Stimulated activated memory B cell treated with anti-CD40 and anti-IgM and Interleukin-4, amounts not matched to agents 10 μg/mL and 1 μg/mL and 100 μg/mL, for 72 hours (primary cell): ENCODE measurements around the gene RNF182.

Experiments used
- ATAC-seq: fragments of 150-1000 bp; cut with Tn5 transposase; 2 replicates; pipeline ENCODE4 v1.10.0; 2021
- H3K27ac Mint-ChIP-seq: one replicate; pipeline ENCODE4 v1.8.0; 2022; ENCODE audit warnings: mild to moderate bottlenecking, mixed read lengths
- H3K27me3 Mint-ChIP-seq: one replicate; pipeline ENCODE4 v1.8.0; 2022; ENCODE audit warnings: mixed read lengths
- H3K36me3 Mint-ChIP-seq: one replicate; pipeline ENCODE4 v1.8.0; 2022; ENCODE audit warnings: mixed read lengths
- H3K4me1 Mint-ChIP-seq: one replicate; pipeline ENCODE4 v1.8.0; 2022; ENCODE audit warnings: mixed read lengths
- H3K4me3 Mint-ChIP-seq: one replicate; pipeline ENCODE4 v1.8.0; 2022; ENCODE audit warnings: mild to moderate bottlenecking, moderate library complexity, mixed read lengths
- H3K9me3 Mint-ChIP-seq: one replicate; pipeline ENCODE4 v1.8.0; 2022; ENCODE audit warnings: mixed read lengths

Gene RNF182

DNA sequence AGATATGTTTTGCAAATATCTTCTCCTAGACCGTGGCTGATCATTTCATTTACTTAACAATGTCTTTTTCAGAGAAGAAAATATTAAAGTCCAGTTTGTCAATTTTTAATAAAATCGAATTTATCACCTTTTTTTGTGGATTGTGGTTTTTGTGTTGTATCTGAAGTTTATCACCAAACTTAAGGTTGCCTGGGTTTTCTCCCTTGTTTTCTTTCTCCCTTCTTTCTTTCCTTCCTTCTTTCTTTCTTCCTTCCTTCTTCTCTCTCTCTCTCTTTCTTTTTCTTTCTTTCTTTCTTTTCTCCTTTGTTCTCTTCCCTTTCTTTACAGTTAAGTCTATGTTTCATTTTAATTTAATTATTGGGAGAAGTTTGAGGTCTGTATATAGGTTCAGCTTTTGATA lies 68.7 kb downstream of the RNF182 start:
- Mint-ChIP-seq H3K36me3 (no peaks in the 10 kb centered on the region), H3K27ac (no peak overlapping the region), H3K9me3 (peaks cover 2% of the 10 kb centered on the region), H3K4me1 (no peaks in the 10 kb centered on the region), H3K27me3 (peaks cover 44% of the 10 kb centered on the region), H3K4me3 (no peak overlapping the region)
- no peak for ATAC-seq

DNA sequence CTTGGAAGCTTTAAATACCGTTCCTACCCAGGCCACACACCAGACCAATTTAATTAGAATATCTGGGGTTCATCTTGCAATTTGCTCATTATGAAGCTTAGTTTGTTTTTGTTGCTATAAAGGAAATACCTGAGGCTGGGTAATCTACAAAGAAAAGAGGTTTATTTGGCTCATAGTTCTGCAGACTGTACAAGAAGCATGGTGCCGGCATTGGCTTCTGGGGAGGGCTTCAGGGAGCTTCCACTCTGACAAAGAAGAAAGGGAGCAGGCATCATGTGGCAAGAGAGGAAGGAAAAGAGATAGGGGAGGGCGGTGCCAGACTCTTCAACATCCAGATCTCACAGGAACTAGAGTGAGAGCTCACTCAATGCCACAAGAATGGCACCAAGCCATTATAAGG lies 73.6 kb downstream of the RNF182 start:
- H3K4me3 Mint-ChIP-seq: no peak overlapping the region
- no peak overlapping the region for H3K27ac Mint-ChIP-seq
- no peaks in the 10 kb centered on the region for H3K4me1 Mint-ChIP-seq
- H3K9me3 Mint-ChIP-seq: peaks cover 2% of the 10 kb centered on the region
- no peak for ATAC-seq
- H3K36me3 Mint-ChIP-seq: no peaks in the 10 kb centered on the region
- peaks cover 25% of the 10 kb centered on the region for H3K27me3 Mint-ChIP-seq

DNA sequence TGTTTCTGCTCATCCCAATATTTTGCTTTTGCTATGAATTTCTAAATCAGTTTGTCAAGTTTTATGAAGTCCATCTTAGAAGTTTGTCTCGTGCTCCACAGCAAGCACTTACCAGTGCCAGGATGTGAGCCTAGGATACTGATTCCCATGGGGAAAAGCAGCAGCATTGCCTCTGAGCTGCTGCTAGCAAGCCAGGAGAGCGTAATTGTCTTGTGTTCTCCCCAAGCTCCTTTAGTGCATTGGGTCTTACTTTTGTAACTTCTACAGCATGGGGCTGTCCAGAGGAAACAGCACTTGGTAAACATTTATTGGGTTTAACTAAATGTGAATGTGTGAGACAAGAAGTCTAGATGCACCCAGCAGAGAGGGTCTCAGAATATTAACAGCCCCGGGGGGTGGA lies 76.1 kb downstream of the RNF182 start:
- Mint-ChIP-seq H3K27me3 (peaks cover 3% of the 10 kb centered on the region), H3K27ac (no peak overlapping the region), H3K36me3 (no peaks in the 10 kb centered on the region), H3K4me3 (no peak overlapping the region), H3K9me3 (peaks cover 2% of the 10 kb centered on the region), H3K4me1 (no peaks in the 10 kb centered on the region)
- no peak for ATAC-seq

DNA sequence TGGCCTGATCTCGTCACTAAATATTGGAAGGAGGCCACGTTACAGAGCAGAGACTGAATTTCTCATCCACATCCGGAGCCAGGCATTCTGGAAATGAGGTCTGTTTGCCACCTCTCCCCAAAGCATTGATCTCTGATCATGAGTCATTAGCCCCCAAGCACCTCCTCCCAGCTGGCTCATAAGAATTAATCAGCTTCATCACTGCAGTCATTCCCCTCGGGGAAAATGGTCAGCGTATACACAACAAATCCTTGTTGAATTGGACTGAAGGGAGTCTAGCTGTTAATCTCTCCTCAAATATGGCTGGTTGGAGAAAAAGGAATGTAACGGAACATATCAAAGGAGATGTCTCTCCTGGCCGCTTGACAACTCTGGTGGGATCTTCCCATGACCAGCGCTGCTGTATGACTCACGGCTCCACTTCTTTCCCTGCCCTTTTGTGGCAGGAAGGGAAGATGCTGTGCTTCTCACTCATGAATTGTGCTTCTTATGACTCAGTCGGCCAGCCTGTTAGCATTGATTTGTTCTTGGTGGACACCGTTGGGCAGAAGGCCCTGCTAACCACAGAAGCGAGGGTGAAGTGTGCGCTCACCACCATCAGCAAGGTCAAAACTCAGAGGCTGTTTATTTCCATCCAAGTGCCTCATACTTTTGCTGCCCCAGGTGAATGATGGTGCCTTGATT lies 76.7 kb downstream of the RNF182 start:
- no peak for ATAC-seq
- H3K4me3 Mint-ChIP-seq: no peak overlapping the region
- H3K27ac Mint-ChIP-seq: no peak overlapping the region
- peaks cover 2% of the 10 kb centered on the region for H3K9me3 Mint-ChIP-seq
- peaks cover 3% of the 10 kb centered on the region for H3K27me3 Mint-ChIP-seq
- H3K4me1 Mint-ChIP-seq: no peaks in the 10 kb centered on the region
- H3K36me3 Mint-ChIP-seq: no peaks in the 10 kb centered on the region

DNA sequence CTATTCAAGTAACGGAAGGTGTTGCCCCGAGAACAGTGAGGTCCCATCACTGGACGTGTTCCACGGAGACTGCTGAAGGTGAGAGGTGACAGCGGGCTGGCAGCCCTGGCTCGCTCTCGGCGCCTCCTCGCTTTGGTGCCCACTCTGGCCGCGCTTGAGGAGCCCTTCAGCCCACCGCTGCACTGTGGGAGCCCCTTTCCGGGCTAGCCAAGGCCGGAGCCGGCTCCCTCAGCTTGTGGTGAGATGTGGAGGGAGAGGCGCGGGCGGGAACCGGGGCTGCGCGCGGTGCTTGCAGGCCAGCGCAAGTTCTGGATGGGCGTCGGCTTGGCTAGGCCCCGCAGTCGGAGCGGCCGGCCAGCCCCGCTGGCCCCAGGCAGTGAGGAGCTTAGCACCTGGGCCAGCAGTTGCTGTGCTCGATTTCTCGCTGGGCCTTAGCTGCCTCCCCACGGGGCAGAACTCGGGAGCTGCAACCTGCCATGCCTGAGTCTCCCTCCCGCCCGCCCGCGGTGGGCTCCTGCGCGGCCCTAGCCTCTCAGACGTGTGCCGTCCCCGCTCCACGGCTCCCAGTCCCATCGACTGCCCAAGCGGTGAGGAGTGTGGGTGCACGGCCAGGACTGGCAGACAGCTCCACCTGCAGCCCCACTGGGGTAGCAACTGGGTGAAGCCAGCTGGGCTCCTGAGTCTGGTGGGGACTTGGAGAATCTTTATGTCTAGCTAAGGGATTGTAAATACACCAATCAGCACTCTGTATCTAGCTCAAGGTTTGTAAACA lies 77.6 kb downstream of the RNF182 start:
- ATAC-seq: no peak
- peaks cover 12% of the 10 kb centered on the region for H3K27me3 Mint-ChIP-seq
- H3K4me3 Mint-ChIP-seq: no peak overlapping the region
- peaks cover 2% of the 10 kb centered on the region for H3K9me3 Mint-ChIP-seq
- H3K4me1 Mint-ChIP-seq: no peaks in the 10 kb centered on the region
- H3K27ac Mint-ChIP-seq: no peak overlapping the region
- no peaks in the 10 kb centered on the region for H3K36me3 Mint-ChIP-seq

DNA sequence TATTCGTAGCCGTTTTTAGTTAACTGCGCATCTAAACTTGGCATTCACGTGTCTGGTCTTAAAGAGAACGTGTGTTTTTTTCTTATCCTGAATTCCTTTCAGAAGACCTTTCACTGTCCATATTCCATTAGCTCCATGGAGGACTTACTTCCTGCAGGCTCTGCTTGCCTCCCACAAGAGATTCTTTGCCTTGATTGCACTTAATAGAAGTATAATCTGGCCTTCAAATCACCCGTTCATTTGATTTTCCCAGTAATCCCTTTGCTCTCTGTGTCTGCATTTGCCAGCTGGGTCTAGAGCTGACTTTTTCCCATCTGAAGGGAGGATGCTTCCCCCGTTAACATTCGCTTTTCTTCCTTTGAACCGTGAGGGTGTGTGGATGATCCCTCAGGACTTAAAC lies 79.5 kb downstream of the RNF182 start:
- ATAC-seq: no peak
- no peaks in the 10 kb centered on the region for H3K36me3 Mint-ChIP-seq

DNA sequence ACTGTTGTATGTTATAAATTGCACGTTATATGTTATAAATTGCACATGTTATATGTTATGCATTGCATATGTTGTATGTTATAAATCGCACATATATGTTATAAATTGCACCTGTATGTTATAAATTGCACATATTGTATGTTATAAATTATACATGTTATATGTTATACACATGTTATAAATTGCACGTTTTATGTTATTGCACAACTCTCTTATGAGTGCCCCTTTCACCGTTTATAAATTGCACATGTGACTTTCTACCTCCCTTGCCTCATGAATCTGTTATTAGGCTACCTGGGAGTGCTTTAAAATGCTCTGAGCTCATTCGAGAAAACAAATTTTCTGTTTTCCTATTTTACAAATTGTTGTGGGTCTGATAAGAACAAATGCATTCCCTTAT lies 84.1 kb downstream of the RNF182 start:
- H3K36me3 Mint-ChIP-seq: no peaks in the 10 kb centered on the region
- no peak overlapping the region for H3K4me3 Mint-ChIP-seq
- H3K9me3 Mint-ChIP-seq: peaks cover 4% of the 10 kb centered on the region
- H3K27me3 Mint-ChIP-seq: peaks cover 39% of the 10 kb centered on the region
- ATAC-seq: no peak
- no peak overlapping the region for H3K27ac Mint-ChIP-seq
- H3K4me1 Mint-ChIP-seq: no peaks in the 10 kb centered on the region

More for the DNA sequence above, 79.5 kb downstream of the RNF182 start:
- H3K27ac Mint-ChIP-seq: no peak overlapping the region
- no peaks in the 10 kb centered on the region for H3K9me3 Mint-ChIP-seq
- H3K4me1 Mint-ChIP-seq: no peaks in the 10 kb centered on the region
- peaks cover 17% of the 10 kb centered on the region for H3K27me3 Mint-ChIP-seq
- no peak overlapping the region for H3K4me3 Mint-ChIP-seq

DNA sequence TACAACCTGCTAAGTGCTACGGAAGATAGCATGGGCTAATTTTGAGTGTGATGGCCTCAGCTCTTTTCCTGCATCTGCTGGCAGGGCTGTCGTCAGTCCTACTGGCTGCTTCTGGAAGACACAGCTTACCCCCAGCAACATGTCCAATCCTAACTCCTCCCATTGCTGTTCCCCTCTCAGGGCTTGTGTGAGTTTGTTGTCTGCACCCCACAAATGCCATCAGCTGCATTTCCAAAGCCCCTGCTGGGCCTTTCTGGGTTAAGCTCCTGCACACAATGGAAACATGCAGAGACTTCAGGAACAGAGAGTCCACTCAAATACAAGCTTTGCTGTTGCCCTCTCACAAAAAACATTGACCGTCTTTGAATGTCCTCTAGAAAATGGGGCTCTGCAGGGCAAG lies 84.7 kb downstream of the RNF182 start:
- Mint-ChIP-seq H3K4me1 (no peaks in the 10 kb centered on the region), H3K9me3 (peaks cover 4% of the 10 kb centered on the region), H3K27me3 (peaks cover 43% of the 10 kb centered on the region), H3K4me3 (no peak overlapping the region), H3K27ac (no peak overlapping the region), H3K36me3 (no peaks in the 10 kb centered on the region)
- no peak for ATAC-seq

DNA sequence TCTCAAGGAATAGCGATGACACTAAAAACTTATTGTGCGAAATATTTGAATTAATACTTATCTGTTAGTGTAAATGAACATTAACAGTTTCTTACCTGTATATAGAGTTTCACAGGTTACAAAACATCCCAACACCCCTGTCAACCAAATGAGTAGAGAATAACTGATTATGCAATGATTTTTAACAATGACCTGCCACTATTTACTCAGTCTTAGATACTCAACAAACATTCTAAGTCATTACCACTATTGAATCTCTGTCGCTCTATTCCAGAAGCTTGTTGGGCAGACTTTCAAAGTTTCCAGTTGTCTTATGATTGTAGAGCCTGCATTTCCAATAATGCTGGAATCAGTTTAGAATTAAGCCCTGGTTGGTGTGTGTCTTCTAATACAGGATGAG lies 85.5 kb downstream of the RNF182 start:
- Mint-ChIP-seq H3K27me3 (peaks cover 50% of the 10 kb centered on the region), H3K9me3 (peaks cover 4% of the 10 kb centered on the region), H3K36me3 (no peaks in the 10 kb centered on the region), H3K27ac (no peak overlapping the region), H3K4me3 (no peak overlapping the region), H3K4me1 (no peaks in the 10 kb centered on the region)
- no peak for ATAC-seq

DNA sequence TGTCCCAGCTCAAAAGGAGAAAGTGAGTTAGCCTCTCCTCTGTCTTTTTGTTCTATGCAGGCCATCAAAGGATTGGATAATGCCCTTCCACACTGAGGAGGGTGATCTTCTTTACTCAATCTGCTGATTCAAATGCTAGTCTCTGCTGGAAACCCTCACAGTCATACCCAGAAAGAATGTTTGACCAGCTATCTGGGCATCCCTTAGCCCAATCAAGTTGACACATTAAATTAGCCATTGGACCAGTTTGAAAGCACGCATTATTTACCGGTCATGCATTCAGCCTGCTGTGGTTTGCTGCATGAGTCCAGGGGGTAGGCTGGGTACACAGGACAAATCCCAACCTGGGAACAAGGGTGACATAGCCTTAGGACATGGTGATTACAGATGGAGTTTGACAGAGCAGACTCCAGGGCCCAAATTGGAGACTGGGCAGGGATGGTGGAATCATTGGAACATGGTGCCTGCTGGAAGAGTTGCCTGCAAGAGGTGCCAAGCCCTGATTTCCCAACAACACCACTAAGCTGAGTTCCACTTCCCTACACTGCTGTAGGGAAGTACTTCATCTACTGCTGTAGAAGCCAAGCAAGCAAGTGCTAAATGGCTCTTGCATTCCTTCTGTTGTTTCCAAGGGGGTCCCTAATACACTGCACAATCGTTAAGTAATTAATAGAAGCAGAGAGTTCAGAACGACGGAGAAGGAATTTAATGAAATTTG lies 87.7 kb downstream of the RNF182 start:
- H3K36me3 Mint-ChIP-seq: no peaks in the 10 kb centered on the region
- H3K9me3 Mint-ChIP-seq: peaks cover 4% of the 10 kb centered on the region
- H3K27me3 Mint-ChIP-seq: peaks cover 50% of the 10 kb centered on the region
- no peak overlapping the region for H3K27ac Mint-ChIP-seq
- ATAC-seq: no peak
- no peaks in the 10 kb centered on the region for H3K4me1 Mint-ChIP-seq
- H3K4me3 Mint-ChIP-seq: no peak overlapping the region

DNA sequence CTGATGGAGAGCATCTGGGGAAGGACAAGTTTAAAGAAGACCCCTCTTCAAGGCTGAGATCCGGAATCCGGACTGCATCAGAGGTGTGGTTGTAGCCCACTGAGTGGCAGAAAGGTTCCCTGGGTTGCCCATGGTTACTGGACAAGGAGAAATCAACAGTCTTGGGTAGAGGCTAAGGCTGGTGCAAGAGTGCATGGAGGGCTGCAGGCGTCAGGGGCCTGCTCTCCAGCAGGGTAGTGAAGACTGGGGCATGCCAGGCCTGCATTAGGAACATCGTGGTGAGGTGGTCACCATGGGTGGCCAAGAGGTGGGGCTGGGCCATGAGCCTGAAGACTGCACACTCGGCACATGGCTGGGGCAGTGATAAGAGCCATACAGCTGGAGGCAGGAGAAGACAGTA lies 91.2 kb downstream of the RNF182 start:
- peaks cover 34% of the 10 kb centered on the region for H3K27me3 Mint-ChIP-seq
- peaks cover 4% of the 10 kb centered on the region for H3K9me3 Mint-ChIP-seq
- H3K27ac Mint-ChIP-seq: no peak overlapping the region
- H3K4me1 Mint-ChIP-seq: no peaks in the 10 kb centered on the region
- no peak for ATAC-seq
- no peak overlapping the region for H3K4me3 Mint-ChIP-seq
- no peaks in the 10 kb centered on the region for H3K36me3 Mint-ChIP-seq

DNA sequence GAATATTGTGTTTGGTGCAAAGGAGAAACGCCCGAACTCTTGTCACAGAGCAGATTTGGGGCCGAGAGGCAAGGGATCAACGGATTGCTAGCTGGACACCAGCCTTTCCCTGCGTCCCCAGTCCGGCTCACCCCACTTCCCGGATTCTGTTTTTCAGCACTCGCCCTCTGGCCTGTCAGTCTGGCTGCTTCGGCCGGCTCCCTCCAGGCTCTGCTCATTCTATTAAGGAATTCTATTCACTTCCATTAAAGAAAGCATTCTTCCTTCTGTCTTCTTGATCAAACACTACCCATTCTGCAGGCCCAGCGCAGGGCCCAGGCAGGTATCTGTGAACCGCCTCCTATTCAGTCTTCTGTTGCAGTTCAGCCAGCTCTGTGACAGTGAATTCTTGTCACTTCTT lies 91.7 kb downstream of the RNF182 start:
- Mint-ChIP-seq H3K27ac (no peak overlapping the region), H3K4me1 (no peaks in the 10 kb centered on the region), H3K27me3 (peaks cover 29% of the 10 kb centered on the region), H3K9me3 (peaks cover 2% of the 10 kb centered on the region), H3K36me3 (no peaks in the 10 kb centered on the region), H3K4me3 (no peak overlapping the region)
- ATAC-seq: no peak

DNA sequence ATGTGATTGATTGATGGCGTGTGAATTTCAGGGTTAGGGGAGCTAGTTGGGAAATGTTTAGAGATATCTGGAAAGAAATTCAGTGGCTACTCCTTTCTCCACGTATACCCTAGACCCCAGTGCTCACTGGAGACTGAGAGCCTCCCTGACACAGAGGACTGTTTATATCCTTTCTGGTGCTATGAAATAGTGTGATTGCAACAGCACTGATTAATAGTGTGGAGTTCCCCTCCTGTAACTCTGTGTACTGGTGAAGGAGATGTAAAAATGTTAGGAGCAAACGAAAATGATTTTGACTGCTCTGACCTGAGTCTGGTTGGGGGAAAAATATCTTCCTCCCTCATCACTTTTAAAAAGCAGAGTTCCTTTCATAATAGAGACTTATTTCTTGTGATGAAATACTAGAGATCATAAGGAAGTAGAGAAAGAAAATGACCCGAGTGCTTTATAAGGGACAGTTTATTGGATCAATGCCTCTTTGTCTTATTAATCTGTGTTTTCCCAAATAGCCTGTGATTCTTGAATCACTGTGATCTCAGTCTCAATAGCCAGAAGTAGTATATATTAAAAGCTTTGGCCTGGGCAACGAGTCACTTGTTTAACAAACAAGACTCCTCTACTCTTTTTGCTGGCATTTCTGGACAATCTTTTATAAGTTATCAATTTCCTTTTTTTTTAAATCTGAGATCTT lies 92.3 kb downstream of the RNF182 start:
- Mint-ChIP-seq H3K36me3 (no peaks in the 10 kb centered on the region), H3K4me3 (no peak overlapping the region), H3K9me3 (peaks cover under 1% of the 10 kb centered on the region), H3K27ac (no peak overlapping the region), H3K4me1 (no peaks in the 10 kb centered on the region), H3K27me3 (peaks cover 25% of the 10 kb centered on the region)
- no peak for ATAC-seq

DNA sequence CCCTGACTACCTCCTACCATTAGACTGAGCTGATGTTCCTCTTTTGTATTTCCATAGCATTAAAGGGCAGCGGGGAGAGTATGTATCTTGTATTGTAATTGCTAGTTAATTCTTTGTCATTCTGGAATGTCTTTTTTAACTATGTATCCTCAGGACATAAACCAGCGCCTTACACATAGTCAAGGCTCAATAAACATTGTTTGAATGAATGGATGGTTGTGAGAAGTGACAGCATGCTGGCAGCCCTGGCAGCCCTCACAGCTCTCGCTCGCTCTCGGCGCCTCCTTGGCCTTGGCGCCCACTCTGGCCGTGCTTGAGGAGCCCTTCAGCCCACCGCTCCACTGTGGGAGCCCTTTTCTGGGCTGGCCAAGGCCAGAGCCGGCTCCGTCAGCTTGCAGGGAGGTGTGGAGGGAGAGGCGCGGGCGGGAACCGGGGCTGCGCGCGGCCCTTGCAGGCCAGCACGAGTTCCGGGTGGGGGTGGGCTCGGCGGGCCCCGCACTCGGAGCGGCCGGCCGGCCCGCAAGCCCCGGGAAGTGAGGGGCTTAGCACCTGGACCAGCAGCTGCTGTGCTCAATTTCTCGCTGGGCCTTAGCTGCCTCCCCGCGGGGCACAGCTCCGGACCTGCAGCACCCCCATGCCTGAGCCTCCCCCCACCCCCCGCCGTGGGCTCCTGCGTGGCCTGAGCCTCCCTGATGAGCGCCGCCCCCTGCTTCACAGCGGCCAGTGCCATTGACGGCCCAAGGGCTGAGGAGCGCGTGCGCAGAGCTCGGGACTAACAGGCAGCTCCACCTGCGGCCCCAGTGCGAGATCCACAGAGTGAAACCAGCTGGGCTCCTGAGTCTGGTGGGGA lies 93.1 kb downstream of the RNF182 start:
- no peak for ATAC-seq
- H3K27ac Mint-ChIP-seq: no peak overlapping the region
- H3K36me3 Mint-ChIP-seq: no peaks in the 10 kb centered on the region
- H3K27me3 Mint-ChIP-seq: peaks cover 25% of the 10 kb centered on the region
- no peak overlapping the region for H3K4me3 Mint-ChIP-seq
- no peaks in the 10 kb centered on the region for H3K4me1 Mint-ChIP-seq
- H3K9me3 Mint-ChIP-seq: no peaks in the 10 kb centered on the region
